Activated CD8-positive, alpha-beta memory T cell treated with anti-CD3 and anti-CD28 coated beads for 4 hours (primary cell): ENCODE results near the gene CDK15.

ENCODE experiments used
- DNase-seq, 2 donors: peaks; one replicate each; pipeline ENCODE4 v3.0.0-alpha.2; 2020; ENCODE audit warnings: low read depth in 2 of 2

CDK15 gene

DNA sequence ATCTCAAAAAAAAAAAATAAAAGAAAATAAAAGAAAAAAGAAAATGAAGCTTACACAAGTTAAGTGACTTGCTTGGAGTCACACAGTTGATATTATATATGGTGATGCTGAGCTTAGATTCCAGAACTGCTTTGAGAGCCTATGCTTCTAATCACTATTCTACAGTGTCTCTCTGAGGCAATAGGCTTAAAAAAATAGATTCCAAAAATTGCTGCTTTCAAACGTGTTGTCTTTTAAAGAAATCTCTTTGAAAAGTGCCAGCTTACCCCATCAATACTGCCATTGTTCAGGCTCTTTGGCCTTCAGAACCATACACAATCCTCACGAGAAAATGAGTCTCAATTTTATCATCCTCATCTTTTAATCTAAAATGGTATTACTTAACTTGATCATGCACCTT lies 102.6 kb downstream of the CDK15 start:
- DNase-seq, result no peak

DNA sequence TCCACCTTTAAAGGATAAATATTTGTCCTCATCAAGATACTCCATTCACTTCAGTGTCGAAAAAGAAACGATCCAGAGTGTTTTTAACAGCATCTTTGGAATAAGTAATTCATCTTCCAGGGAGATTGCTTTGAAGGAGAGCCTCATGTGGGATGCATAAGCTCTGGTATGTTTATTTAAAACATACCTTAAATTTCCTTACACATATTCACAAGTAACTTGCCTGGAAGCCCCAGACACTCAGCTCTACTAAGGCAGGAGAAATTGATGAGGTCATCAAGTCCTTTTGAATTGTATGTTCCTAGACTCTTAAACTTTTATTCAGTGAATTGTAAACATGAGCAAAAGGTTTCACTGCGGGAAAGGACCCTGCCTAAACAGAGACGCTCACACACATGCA lies 103.0 kb downstream of the CDK15 start:
- no peak for DNase-seq

DNA sequence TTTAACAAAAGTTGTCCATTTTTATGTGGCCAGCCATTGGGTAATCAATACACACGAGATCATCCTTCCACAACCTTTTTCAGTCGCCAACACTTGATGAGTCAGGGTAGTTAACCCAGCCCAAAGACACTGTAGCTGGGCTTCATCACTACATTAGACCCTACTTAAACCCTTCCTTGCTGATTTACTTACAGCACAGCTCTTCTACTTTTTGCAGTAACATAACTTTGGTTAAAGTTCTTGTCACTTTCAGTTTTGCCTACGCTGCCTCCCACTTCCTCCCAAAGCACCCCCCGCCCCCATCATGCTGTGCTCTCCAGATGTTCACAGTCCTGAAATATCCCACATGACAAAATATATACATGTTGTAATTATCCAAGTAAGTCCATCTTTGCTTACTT lies 103.6 kb downstream of the CDK15 start:
- DNase-seq, result no peak

DNA sequence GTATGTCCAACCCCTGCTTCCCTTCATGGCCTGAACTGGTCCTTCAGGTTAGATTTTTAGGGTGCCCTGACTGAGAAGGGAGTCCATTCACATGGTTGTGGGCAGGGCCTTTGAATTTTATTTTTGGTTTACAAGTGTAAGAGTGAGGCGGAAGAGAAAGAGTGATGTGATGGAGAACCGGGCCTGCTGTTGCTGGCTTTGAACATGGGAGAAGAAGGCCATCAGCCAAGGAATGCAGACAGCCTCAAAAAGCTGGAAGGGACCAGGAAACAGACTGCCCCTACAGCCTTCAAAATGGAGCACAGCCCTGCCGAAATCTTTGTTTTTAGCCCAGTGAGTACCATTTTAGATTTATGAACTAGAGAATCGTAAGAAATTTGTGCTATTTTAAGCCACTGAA lies 105.0 kb downstream of the CDK15 start:
- DNase-seq, result no peak

DNA sequence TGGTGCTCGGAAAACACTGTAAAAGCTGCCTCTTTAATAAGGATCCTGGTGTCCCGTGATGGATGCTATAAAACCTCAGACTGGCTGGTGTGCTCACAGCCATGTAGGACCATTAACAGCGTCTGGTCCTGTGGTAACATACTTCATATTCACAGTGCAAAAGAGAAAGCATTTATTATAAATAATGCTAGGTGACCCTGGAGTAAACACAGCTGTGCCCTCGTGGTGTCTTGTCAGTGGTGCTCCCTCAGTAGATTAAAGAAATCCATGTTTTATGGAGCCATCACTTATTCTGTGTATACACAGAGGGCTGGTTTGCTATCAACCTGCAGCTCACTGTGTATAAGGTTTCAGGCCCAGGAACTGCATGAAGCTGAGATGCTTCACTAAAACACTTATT lies 106.9 kb downstream of the CDK15 start:
- DNase-seq, result no peak

DNA sequence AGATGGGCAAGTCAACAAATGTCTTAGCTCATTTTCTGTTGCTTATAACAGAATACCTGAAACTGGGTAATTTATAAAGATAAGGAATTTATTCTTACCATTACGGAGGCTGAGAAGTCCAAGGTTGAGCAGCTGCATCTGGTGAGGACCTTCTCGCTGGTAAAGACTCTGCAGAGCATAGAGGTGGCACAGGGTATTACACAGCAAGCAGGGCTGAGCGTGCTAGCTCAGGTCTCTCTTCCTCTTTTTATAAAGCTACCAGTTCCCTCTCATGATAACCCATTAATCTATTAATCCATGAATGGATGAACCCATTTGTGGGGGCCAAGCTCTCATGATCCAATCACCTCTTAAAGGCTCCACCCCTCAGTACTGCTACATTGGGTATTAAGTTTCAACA lies 109.1 kb downstream of the CDK15 start:
- no peak for DNase-seq

DNA sequence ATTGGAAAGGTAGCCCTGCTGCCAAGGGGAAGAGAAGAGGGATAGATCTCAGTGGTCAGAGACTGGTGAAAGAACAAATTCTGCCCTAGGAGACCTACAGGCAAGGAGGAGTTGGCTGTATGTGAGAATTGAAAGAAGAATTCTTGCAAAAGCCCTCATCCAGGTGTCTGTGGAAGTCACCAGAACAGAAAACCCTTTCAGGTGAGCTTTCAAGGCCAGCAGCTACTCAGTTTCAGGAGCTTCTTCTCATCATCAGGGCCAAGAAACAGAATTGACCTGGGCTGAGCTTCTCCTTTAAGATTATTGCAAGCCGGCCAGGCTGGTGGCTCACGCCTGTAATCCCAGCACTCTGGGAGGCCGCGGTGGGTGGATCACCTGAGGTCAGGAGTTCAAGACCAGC lies 110.2 kb downstream of the CDK15 start:
- no peak for DNase-seq

DNA sequence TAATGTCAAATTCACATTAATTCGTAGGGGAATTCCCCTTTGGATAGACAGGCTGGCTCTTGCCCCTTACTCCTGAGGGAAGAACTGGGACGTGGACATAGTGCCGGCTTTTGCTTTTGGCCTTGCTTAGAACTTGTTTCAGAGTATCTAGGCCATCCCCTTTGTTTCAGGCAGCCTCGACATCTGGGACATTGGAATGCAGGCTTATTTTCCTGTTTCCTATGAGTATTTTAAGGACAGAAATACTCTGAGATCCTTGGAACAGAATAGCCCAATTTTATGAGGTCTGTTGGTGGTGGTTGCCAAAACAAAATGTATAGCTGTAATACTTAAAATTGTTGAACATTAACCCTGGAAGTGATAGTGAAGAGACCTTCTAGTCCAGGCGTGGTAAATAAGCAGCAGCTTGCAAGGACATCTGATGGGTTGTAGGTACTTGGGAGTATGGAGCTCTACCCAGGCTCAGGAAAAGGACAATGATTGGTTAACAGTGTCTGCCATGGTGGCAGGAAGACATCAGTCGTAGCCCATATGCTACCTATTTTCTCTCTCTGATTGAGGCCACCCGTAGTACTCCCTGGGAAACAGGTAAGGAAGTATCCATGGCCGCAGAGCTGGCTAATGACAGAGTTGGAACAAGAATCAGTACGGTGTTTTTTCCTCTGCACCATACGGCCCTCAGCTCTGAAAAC lies 112.4 kb downstream of the CDK15 start:
- DNase-seq, result no peak

DNA sequence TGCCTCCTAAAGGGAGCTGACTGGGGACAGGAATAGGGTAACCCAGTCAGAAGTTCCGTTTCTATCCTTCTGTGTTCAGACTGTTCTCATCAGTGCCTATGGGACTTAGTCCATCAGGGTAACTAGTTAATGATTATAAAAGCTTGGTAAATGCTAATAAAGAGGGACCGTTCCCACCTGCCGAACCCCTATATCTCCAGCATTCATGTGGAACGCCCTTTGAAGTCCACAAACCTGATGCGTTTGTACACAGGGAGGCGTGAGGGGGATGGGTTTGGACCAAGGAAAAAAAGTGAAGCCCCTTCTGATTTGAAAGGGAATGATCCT lies 112.9 kb downstream of the CDK15 start:
- DNase-seq, result no peak

DNA sequence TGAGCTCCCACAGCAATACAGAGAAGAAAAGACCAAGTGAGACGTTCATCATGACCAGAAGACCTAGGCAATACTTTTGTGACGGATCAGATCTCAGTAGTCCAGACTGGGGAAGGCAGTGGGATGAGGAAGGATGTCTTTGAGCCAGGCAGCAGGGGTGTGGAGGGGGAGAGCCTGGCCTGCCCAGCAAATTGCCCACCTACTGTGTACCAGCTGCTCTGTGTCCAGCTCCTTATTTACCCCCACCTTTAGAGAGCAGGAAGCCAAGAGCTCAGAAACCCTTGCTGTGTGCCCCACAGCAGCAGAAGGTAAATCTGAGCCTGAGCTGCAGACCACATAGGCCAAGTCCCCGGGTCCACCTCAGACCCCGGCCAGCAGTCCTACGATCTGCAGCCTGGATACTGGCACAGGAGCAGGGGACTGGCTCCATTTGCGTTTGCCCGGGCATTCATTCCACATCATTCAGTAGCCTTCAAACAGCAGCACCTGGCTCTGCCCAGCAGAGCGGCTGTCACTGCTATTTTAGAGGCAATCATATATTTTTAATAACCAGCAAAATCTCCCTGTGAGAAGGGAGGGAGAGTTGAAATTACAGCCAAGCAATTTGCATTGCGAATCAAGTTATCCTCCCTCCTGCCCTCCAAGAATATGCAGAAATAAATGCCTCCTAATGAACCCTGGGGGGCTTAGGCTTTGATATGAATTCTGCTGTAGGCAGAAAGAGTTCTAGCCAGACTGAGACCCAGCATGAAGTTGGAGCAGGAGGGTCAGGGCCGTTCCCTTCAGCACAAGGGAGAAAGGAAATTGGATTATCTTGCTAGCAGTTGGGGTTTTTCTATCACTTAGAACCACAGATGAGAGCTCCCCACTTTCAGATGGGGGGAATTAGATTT lies 117.3 kb downstream of the CDK15 start:
- no peak for DNase-seq

DNA sequence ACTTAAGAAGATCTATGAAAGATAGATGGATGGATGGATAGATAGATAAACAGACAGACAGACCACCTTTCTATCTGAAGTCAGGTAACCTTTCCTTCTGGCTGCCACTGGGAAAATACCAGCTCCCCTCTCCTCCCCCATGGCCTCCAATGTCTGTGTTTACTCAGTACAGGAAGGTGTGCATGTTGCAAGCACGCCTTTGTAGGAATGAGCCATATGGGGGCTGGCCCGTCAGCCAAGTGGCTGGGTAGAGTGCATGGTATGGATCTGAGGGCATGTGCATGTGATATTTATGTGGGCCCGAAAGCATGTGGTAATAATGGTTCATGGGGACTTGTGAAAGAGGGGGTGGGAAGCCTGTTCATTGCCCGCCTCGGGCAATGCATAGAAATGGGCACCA lies 118.1 kb downstream of the CDK15 start:
- no peak for DNase-seq

DNA sequence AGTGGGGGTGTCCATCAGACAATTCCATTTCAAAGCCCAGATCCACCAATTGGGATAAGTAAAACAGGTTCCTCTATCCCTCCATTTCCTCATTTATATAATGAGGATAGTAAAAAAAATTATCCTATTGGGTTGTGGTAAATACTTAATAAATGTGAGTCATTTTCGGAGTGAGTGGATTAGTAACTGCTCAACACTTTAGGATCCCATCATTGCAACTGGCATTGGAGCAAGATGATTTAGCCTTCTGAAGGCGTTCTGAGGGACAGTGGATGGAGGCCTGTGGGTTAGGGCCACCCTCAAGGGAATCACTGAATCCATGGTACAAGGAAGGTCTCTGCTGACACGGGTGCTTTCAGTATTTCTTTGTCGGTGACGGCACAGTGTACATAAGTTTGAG lies 118.7 kb downstream of the CDK15 start:
- DNase-seq, result no peak

DNA sequence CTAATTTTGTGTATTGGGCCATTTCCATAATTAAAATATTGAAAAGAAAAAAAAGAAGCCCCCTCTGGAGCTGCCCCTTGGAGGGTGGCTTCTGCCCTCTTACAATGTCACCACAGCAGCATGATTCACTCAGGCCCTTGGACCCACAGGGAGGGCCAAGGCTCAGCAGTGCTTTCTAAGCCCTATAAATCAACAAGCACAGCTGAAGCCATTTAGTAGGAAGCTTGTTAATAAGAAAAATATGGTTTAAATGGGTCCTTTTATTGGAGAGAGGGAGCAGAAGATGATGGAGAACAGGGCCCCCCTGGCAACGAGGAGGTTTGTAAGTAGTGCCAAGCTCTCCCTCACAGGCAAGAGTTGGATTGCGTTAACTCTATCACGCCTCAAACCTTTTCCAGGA lies 119.7 kb downstream of the CDK15 start:
- DNase-seq, result no peak

DNA sequence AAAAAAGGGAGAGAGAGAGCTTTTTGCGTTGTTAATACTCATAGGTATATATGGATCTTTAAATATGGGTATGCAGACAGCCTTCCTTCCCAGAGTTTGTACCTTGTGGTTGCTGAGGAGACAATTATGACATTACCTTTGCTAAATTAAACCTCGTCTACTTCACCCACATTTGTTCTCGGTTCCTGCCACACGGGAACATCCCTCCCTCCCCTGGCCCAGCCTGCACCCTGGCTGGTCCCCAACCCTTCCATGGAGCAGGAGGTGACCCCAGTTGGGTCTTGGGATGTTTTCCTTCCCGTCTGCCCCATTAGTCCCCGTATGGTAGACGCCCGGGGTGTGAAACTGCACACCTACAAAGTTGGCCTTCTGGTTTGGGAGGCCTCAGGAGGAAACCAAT lies 122.0 kb downstream of the CDK15 start:
- DNase-seq, result no peak

DNA sequence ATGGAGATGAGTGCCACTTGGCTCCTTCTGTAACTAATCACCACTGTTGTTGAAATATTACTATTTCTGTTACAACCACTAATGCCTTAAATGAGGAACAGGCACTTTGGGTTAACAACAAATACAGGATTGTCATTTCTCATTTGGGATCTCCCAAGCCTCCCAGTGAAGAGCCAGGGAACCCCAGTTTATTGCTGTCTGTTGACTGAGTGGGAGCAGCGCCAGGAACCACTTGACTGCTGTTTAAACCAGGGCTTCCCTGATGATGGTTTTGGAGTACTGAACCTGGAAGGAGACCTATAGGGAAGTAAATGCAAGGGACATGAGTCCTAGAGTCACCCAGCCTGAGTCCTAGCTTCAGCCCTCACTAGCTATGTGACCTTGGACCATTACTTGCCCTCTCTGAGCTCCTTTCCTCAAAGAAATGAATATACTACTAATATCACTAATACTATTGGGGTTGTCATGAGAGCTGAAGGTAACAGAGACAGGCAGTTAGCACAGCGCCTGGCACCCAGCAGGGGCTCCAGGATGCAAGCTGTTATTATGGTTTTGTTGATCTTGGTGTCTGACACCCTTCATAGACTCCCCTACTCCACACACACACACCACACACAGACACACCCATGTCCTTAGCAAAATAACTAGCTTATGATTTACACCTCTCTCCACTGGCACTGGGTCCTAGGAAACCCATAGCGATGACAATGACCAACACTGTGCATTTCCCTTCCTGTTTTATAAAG lies 123.1 kb downstream of the CDK15 start:
- no peak for DNase-seq

DNA sequence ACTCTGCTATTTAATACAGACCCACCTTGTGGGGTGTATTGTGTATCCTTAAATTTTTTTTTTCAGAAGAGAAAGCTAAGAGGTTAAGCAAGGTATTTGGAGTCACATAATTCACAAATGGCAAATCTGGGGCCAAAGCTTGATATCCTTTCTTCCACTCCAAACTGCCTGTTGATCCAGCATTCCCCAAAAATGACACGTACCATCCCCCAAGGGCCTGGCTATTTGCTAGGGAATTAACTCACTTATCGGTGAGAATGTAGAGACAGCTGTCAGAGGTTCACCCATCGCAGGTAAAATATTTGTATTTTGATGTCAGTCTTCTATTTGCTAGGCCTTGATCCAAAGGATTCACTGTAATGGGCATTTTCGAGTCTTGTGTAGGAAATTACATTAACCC lies 123.7 kb downstream of the CDK15 start:
- DNase-seq, result no peak

DNA sequence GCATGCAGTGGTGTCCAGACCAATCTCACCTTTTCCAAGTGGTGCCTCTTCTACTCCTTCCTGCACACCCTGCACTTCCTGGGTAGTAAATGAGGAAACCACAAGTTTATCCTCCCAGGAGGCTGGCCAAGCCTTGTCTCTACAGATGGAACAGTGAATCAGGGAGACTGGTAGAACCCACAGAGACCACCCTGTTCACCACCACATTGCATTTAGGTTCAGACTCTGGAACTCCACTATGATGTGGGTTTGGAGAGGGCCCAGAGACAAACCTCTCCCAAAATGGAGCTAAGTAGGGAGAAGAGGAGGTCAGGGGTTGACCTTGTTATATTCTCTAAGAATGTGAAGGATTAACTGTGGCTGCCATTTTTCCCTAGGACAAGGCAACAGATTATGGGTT lies 124.5 kb downstream of the CDK15 start:
- DNase-seq, result no peak

DNA sequence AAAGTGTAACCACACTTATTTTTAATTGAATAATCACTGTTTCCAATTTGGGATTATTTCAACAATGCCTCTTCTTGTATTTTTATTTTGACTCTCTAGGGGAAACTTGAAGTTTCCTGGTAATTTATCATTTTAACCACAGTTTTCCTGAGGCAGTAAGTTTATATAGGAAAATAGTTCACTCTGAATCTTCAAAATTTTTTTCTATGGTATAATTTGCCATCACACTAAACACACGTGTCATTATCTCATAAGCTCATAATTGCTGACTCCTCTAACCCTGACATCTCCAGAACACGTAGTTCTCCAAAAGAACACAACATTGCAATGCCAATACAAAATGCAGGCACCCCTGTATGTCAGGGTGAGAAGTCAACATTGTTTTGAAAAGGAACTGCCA lies 125.1 kb downstream of the CDK15 start:
- DNase-seq, result no peak

DNA sequence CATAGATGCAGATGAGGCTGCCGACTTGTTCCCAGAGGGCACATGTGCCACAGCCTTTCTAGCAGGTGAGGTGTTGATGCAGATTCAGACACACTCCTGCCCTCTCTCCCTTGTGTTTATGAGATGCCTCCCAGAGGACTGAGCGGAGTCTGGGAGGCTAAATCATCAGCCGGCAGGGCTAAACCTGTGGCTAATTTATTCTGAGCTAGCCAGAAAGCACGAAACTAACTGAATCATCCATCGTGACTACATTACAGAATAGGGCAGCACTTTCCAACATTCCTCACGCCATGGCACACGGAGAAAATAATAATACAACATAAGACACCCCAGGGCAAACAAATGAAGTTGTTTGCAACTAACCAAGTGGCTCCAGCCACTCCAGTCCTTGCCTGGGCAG lies 125.6 kb downstream of the CDK15 start:
- DNase-seq, result no peak

DNA sequence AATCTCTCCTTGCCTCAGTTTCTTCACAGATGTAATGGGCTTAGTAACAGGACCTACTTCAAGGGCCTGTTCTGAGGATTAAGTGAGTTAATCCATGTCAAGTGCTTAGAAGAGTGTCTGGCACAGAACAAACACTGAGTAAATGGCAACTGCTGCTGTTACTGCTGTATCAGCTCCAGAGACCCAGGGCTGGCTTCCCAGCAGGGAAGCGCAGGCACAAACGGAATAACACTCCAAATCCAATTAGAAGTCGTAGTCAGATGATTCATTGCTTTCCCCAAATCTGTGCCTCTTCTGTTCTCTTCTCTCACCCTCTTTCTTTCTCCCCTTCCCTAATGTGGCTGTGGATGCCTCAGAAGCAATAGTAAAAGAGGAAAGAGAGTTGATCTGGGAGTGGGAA lies 126.2 kb downstream of the CDK15 start:
- no peak for DNase-seq

DNA sequence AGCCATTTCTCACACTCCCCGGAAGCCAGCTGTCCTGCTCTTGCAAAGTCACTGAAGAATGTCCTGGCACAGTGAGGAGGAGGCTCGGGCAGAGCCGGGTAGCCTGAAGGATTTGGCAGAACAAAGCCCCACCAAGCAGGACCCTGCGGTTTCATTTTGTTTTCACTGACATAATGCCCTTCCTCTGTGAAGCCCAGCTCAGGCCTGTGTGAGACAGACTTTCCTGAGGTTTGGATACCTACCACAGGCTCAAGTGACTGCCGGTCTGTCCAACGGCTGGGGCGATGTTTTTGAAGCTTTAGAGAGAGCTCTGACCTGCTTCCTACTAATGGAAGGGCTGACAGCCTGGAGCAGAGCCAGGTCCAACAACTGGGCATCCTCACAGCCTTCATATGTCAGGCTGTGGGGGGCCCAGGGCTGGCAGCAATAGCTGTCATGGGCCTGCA lies 127.5 kb downstream of the CDK15 start:
- no peak for DNase-seq

DNA sequence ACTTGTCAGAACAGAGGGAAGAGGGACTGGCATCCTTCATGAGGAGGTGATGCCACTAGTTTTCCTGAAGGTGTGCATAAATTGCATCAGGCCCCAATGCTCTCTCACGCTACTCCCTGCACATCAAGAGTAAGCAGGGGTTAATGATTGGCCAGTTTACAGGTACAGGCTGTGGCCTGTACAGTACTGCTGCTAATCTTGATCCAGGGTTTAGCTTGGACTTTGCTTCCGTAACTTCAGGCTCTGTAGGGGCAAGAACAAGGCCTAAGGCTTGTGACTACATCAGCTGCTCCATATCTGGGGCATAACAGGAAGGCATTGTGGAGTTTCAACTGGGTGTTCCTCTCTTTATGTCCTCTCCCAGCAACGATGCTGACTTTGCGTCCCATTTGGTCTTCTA lies 130.5 kb downstream of the CDK15 start:
- no peak for DNase-seq

DNA sequence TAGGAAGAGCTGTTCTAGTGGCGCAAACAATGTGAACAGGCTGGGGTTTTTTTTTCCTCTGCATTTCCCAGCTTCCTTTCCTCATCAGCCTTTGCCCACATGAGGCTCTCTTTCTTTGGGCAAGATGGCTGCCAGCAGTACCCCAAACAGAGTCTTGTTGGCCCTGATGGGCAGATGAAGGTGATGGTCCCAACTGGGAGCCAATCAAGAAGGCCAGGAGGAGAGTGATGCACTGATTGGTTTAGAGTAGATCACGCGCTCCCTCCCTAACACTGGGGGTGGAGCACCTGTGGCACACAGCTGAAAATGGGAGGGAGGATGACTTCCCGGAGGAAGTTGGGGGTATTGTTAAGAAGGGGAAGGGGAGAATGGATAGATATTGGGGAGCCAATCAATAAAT lies 131.0 kb downstream of the CDK15 start:
- no peak for DNase-seq
